ENCODE measurements around the gene KRT74. TPM values are rescaled to one million over a fixed set of nuclear protein-coding genes. Genes with fewer than 3 reads are reported as not detected.

KRT74 gene
- total and polyA plus RNA-seq, 9 of the 15 experiments (the other 6 are each of a cell fraction or from before 2014, with no cell fraction given), result not detected

DNA sequence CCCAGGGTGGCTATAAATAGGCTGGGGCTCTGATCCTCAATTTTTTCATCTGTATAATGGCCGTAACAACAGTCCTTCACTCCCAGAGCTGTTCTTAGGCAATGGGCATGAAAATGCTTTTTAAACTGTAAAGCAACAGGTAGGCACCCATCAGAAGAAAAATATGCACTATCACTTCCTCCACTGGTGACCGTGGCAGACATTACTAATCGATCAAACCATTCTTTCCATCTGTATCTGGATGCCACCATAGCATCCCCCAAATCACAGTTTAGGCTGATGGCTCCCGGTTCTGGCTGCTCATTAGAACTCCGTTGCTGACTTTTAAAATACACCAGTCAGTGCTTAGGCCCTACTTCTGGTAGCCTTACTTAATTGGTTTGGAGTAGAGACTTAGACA, 31.9 kb downstream of the KRT74 start:
- Histone ChIP-seq H4K20me1 (replicated peaks; ENCODE audit: control insufficient read depth, insufficient read depth, low read length) (peaks cover 2% of the 10 kb centered on the region; the same call in 1 of the 2 replicates), H3K9ac (ENCODE audit: insufficient read depth in 1 of 2, low read depth in 2 of 2, low read length in 2 of 2) (no peak overlapping the region), H3K36me3 (ENCODE audit: control insufficient read depth, insufficient read depth, low read length) (no peaks in the 10 kb centered on the region), H3K27ac (ENCODE audit: extremely low read depth, low read depth, low read length) (no peak overlapping the region), H3K4me1 (replicated peaks in 1 of 2; ENCODE audit: control insufficient read depth in 2 of 2, insufficient read depth in 2 of 2, low read length in 2 of 2) (no peaks in the 10 kb centered on the region), H3K9me1 (ENCODE audit: control insufficient read depth, insufficient read depth, low read length) (no peaks in the 10 kb centered on the region), H3K4me3 (no peak overlapping the region), H3K4me2 (ENCODE audit: insufficient read depth, low read length) (no peak overlapping the region), H3K79me2 (ENCODE audit: control insufficient read depth, insufficient read depth, low read length) (no peaks in the 10 kb centered on the region), H3K27me3 (ENCODE audit: control insufficient read depth in 2 of 2, insufficient read depth in 2 of 2, low read length in 2 of 2) (peaks cover 4 to 24% of the 10 kb centered on the region in 2 experiments; a peak in 2 of 5 replicates), H2AFZ (ENCODE audit: low read depth, low read length) (no peak overlapping the region), H3K9me3 (replicated peaks; ENCODE audit: control insufficient read depth, insufficient read depth, low read depth, low read length) (no peaks in the 10 kb centered on the region)
- no TSS peak for BruUV-seq (replicated peaks)
- ATAC-seq (no peak), DNase-seq (ENCODE audit: extremely low read depth in 1 of 4, low spot score in 3 of 4) (no peak), FAIRE-seq (no peak)
- in situ Hi-C loops (cut with MboI) (no loop called here), intact Hi-C loops (cut with micrococcal nuclease) (no loop called here)
- ChIA-PET POLR2A (no interaction called here), CTCF (ENCODE audit: low intra/inter-chr PET ratio) (no interaction called here)
- TF ChIP-seq SMAD3 (CRISPR knock-in tag; conservative IDR thresholded peaks at IDR 0.05) (no peak), ZNF347 (CRISPR knock-in tag; IDR thresholded peaks at IDR 0.05; ENCODE audit: low read depth) (no peak), MLLT1 (IDR thresholded peaks at IDR 0.05) (0 out of 4 replicates have a peak, but pooled peaks of 1 of the 2 experiments have one; percentile 50), ZBTB17 (CRISPR knock-in tag; IDR thresholded peaks at IDR 0.05) (peak; percentile 91)
- TF ChIP-seq, protein P1, sequence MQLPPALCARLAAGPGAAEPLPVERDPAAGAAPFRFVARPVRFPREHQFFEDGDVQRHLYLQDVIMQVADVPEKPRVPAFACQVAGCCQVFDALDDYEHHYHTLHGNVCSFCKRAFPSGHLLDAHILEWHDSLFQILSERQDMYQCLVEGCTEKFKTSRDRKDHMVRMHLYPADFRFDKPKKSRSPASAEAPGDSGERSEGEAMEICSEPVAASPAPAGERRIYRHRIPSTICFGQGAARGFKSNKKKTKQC (CRISPR knock-in tag; IDR thresholded peaks at IDR 0.05), result no peak
- 5% methylated on average over 5 of the region's 5 CpGs for WGBS (ENCODE audit: insufficient coverage, low coverage, missing lambda C conversion rate)
